ENCODE measurements around the gene SLC26A4. TPM values are rescaled to one million over a fixed set of nuclear protein-coding genes. Genes with fewer than 3 reads are reported as not detected.

Gene SLC26A4
- total and polyA plus RNA-seq, 10 donors = 0.09 to 0.75 (median 0.29) TPM

GRCh38 chr7:107746006-107746405 is 85.4 kb downstream of the SLC26A4 start:
- Histone ChIP-seq H3K27me3 (replicated peaks in 1 of 7) (no peaks in the 10 kb centered on the region), H3K4me3 (peak overlapping the region in 3 of 8 donors; percentile 78 to 86 (median 83)), H3K36me3 (peaks cover 0 to 30% (median 20%) of the 10 kb centered on the region in 6 donors), H3K9me3 (no peaks in the 10 kb centered on the region), H3K27ac (peak overlapping the region in 2 of 8 donors; percentile 2 to 9), H3K4me1 (peaks cover 45 to 75% (median 49%) of the 10 kb centered on the region in 6 donors)
- no peak for TF ChIP-seq POLR2AphosphoS5 (IDR thresholded peaks at IDR 0.05)
- intact Hi-C loops (cut with DNase I; ENCODE audit: low total_unique reads) = loop anchor here (10.0 kb wide), 1 partner anchor 129 kb away; no protein-coding TSS in a partner anchor
- 66 to 75% (median 71%) methylated on average over 3 of the region's 3 CpGs for WGBS, 5 donors
- no peak for DNase-seq

GRCh38 chr7:107751113-107751512 is 90.5 kb downstream of the SLC26A4 start:
- H3K27me3 ChIP-seq (replicated peaks in 1 of 7) = no peaks in the 10 kb centered on the region
- TF ChIP-seq POLR2AphosphoS5 (IDR thresholded peaks at IDR 0.05) (no peak), CTCF (IDR thresholded peaks at IDR 0.05 in 8 of 11, conservative IDR thresholded peaks at IDR 0.05 in 3 of 11) (no peak), POLR2A (IDR thresholded peaks at IDR 0.05) (no peak)
- peaks cover 20 to 45% (median 24%) of the 10 kb centered on the region in 6 donors for H3K4me1 ChIP-seq
- peaks cover 0 to 81% (median 69%) of the 10 kb centered on the region in 6 donors for H3K36me3 ChIP-seq
- 90 to 96% (median 93%) methylated on average over 7 of the region's 7 CpGs for WGBS, 5 donors
- intact Hi-C loops (cut with DNase I; ENCODE audit: low total_unique reads) = no loop called here
- no peaks in the 10 kb centered on the region for H3K9me3 ChIP-seq
- no peak for DNase-seq
- no peak overlapping the region for H3K4me3 ChIP-seq
- H3K27ac ChIP-seq = no peak overlapping the region

DNA sequence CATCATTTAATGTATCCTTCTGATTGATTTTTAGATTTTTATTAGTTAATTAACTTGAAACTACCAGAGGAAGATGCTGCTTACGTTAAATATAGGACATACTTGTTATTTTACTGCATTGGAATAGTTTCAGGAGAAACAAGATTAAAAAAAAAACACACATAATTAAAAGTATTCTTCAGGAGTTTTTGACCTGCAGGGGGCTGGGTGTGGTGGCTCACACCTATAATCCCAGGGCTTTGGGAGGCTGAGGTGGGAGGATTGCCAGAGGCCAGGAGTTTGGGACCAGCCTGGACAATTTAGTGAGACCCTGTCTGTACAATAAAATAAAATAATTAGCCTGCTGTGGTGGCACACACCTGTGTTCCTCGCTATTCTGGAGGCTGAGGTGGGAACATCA is 94.0 kb downstream of the SLC26A4 start:
- intact Hi-C loops (cut with DNase I; ENCODE audit: low total_unique reads) = no loop called here
- 97 to 100% (median 98%) methylated on average over 2 of the region's 2 CpGs for WGBS, 5 donors

DNA sequence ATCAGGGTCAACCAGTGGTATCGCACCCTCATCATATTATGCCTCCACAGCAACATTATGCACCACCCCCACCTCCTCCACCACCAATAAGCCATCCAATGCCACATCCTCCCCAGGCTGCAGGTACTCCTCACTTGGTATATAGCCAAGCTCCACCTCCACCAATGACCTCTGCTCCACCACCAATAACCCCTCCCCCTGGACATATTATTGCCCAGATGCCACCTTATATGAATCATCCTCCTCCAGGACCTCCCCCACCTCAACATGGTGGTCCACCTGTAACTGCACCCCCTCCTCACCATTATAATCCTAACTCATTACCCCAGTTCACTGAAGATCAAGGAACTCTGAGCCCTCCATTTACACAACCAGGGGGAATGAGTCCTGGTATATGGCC is 98.0 kb downstream of the SLC26A4 start:
- DNase-seq = no peak
- no peaks in the 10 kb centered on the region for H3K27me3 ChIP-seq (replicated peaks in 1 of 7)

More for the DNA sequence above, 94.0 kb downstream of the SLC26A4 start:
- H3K4me3 ChIP-seq = no peak overlapping the region
- peaks cover 3 to 100% (median 93%) of the 10 kb centered on the region in 6 donors for H3K36me3 ChIP-seq
- H3K9me3 ChIP-seq = no peaks in the 10 kb centered on the region
- no peak for TF ChIP-seq POLR2A (IDR thresholded peaks at IDR 0.05)
- TF ChIP-seq POLR2AphosphoS5 (IDR thresholded peaks at IDR 0.05) = no peak
- no peak for TF ChIP-seq CTCF (IDR thresholded peaks at IDR 0.05 in 8 of 11, conservative IDR thresholded peaks at IDR 0.05 in 3 of 11)
- peaks cover 0 to 10% (median 0%) of the 10 kb centered on the region in 6 donors for H3K4me1 ChIP-seq
- no peak for DNase-seq
- H3K27ac ChIP-seq = no peak overlapping the region
- H3K27me3 ChIP-seq (replicated peaks in 1 of 7) = no peaks in the 10 kb centered on the region

More for the DNA sequence above, 98.0 kb downstream of the SLC26A4 start:
- 95 to 100% (median 100%) methylated on average over 1 of the region's 1 CpG for WGBS, 5 donors
- Histone ChIP-seq H3K4me3 (no peak overlapping the region), H3K9me3 (no peaks in the 10 kb centered on the region), H3K36me3 (peaks cover 3 to 85% (median 61%) of the 10 kb centered on the region in 6 donors), H3K4me1 (no peaks in the 10 kb centered on the region), H3K27ac (no peak overlapping the region)
- TF ChIP-seq CTCF (IDR thresholded peaks at IDR 0.05 in 8 of 11, conservative IDR thresholded peaks at IDR 0.05 in 3 of 11) (no peak), POLR2AphosphoS5 (IDR thresholded peaks at IDR 0.05) (no peak), POLR2A (IDR thresholded peaks at IDR 0.05) (no peak)
- intact Hi-C loops (cut with DNase I; ENCODE audit: low total_unique reads) = no loop called here

All from spleen (tissue), 11 donors.